Subcutaneous abdominal adipose tissue (tissue), 5 donors: ENCODE data around the gene TOP1.
"Not testable (repeated sequence)": the region's sequence is repeated elsewhere in the genome, so short reads cannot be mapped to it uniquely, and the experiment has no call there.

Experiments
- H3K27ac ChIP-seq: one replicate; pipeline ENCODE4 v1.7.0; 2013; ENCODE audit warnings: low read depth, mild to moderate bottlenecking, inconsistent platforms, low read length, moderate library complexity
- H3K27me3 ChIP-seq, 5 donors: one replicate each; pipeline ENCODE4 v1.7.0; 2013; ENCODE audit warnings: low read length in 5 of 5, inconsistent platforms in 1 of 5; ENCODE audit not compliant: control insufficient read depth in 5 of 5, insufficient read depth in 4 of 5
- H3K36me3 ChIP-seq, 5 donors: one replicate each; pipeline ENCODE4 v1.7.0; 2013; ENCODE audit warnings: low read length in 5 of 5; ENCODE audit not compliant: control insufficient read depth in 5 of 5, insufficient read depth in 5 of 5
- H3K4me1 ChIP-seq, 5 donors: one replicate each; pipeline ENCODE4 v1.7.0; 2013; ENCODE audit warnings: low read length in 5 of 5, mild to moderate bottlenecking in 3 of 5, moderate library complexity in 1 of 5; ENCODE audit not compliant: control insufficient read depth in 5 of 5, insufficient read depth in 5 of 5
- H3K4me3 ChIP-seq, 5 donors: one replicate each; pipeline ENCODE4 v1.7.0; 2013; ENCODE audit warnings: low read length in 5 of 5, low read depth in 1 of 5
- H3K9ac ChIP-seq, 5 donors: one replicate each; pipeline ENCODE4 v1.7.0; 2013; ENCODE audit warnings: low read length in 5 of 5, mild to moderate bottlenecking in 4 of 5, moderate library complexity in 3 of 5
- H3K9me3 ChIP-seq, 5 donors: one replicate each; pipeline ENCODE4 v1.7.0; 2013; ENCODE audit warnings: low read length in 5 of 5; ENCODE audit not compliant: control insufficient read depth in 5 of 5
- donor health status: healthy.
- donor health status: healthy.
- donor health status: healthy.
- donor health status: healthy.
- donor health status: healthy.

The TOP1 gene

GRCh38 chr20:41003143-41003935, 25.3 kb upstream of the TOP1 start:
- Histone ChIP-seq H3K9me3 (peaks cover 0 to 6% (median 0%) of the 10 kb centered on the region in 5 donors), H3K4me3 (peak overlapping the region in 2 of 5 donors; percentile 1 to 2), H3K27ac (peak overlapping the region; percentile 47), H3K9ac (peak overlapping the region in 2 of 5 donors; percentile 26 to 43), H3K4me1 (peaks cover 3 to 57% (median 55%) of the 10 kb centered on the region in 5 donors), H3K36me3 (no peaks in the 10 kb centered on the region), H3K27me3 (no peaks in the 10 kb centered on the region)

- not testable (repeated sequence) for H3K36me3 ChIP-seq, H3K4me3 ChIP-seq, H3K9me3 ChIP-seq, H3K27me3 ChIP-seq, H3K9ac ChIP-seq
- peaks cover 3 to 60% (median 57%) of the 10 kb centered on the region in 5 donors for H3K4me1 ChIP-seq
- peak overlapping the region; percentile 47 for H3K27ac ChIP-seq
These were observed 24.7 kb upstream of the TOP1 start for GRCh38 chr20:41003936-41004294.

GRCh38 chr20:41004531-41005360, 23.9 kb upstream of the TOP1 start:
- H3K36me3 ChIP-seq: no peaks in the 10 kb centered on the region
- H3K4me1 ChIP-seq: peaks cover 3 to 60% (median 57%) of the 10 kb centered on the region in 5 donors
- no peak overlapping the region for H3K4me3 ChIP-seq
- H3K27me3 ChIP-seq: no peaks in the 10 kb centered on the region
- H3K9ac ChIP-seq: no peak overlapping the region
- peak overlapping the region; percentile 47 for H3K27ac ChIP-seq
- H3K9me3 ChIP-seq: peaks cover 0 to 6% (median 0%) of the 10 kb centered on the region in 5 donors

GRCh38 chr20:41005361-41005729, 23.3 kb upstream of the TOP1 start:
- Histone ChIP-seq H3K9me3 (peaks cover 0 to 6% (median 0%) of the 10 kb centered on the region in 5 donors), H3K27me3 (no peaks in the 10 kb centered on the region), H3K9ac (no peak overlapping the region), H3K4me1 (peaks cover 3 to 60% (median 57%) of the 10 kb centered on the region in 5 donors), H3K27ac (peak overlapping the region; percentile 47), H3K36me3 (no peaks in the 10 kb centered on the region), H3K4me3 (peak overlapping the region in 1 of 5 donors; percentile 1)

GRCh38 chr20:41006126-41006935, 22.3 kb upstream of the TOP1 start:
- Histone ChIP-seq H3K27ac (no peak overlapping the region), H3K9ac (no peak overlapping the region), H3K27me3 (no peaks in the 10 kb centered on the region), H3K9me3 (peaks cover 0 to 6% (median 0%) of the 10 kb centered on the region in 5 donors), H3K4me1 (peaks cover 3 to 60% (median 57%) of the 10 kb centered on the region in 5 donors), H3K4me3 (peak overlapping the region in 1 of 5 donors; percentile 1), H3K36me3 (no peaks in the 10 kb centered on the region)

GRCh38 chr20:41006936-41007474, 21.6 kb upstream of the TOP1 start:
- Histone ChIP-seq H3K9me3 (peaks cover 0 to 6% (median 0%) of the 10 kb centered on the region in 5 donors), H3K4me3 (no peak overlapping the region), H3K9ac (no peak overlapping the region), H3K36me3 (no peaks in the 10 kb centered on the region), H3K27ac (no peak overlapping the region), H3K4me1 (peaks cover 3 to 64% (median 57%) of the 10 kb centered on the region in 5 donors), H3K27me3 (no peaks in the 10 kb centered on the region)

- Histone ChIP-seq H3K9ac (no peak overlapping the region), H3K36me3 (no peaks in the 10 kb centered on the region), H3K4me1 (peaks cover 3 to 69% (median 60%) of the 10 kb centered on the region in 5 donors), H3K4me3 (no peak overlapping the region), H3K9me3 (peaks cover 0 to 6% (median 0%) of the 10 kb centered on the region in 5 donors), H3K27ac (no peak overlapping the region), H3K27me3 (no peaks in the 10 kb centered on the region)
These were observed 21.1 kb upstream of the TOP1 start for GRCh38 chr20:41007481-41007880.

- H3K27ac ChIP-seq: no peak overlapping the region
- H3K9ac ChIP-seq: no peak overlapping the region
- H3K4me1 ChIP-seq: peaks cover 0 to 52% (median 43%) of the 10 kb centered on the region in 5 donors
These were observed 18.7 kb upstream of the TOP1 start for GRCh38 chr20:41009946-41010345.

GRCh38 chr20:41011551-41012067, 17.0 kb upstream of the TOP1 start:
- no peaks in the 10 kb centered on the region for H3K27me3 ChIP-seq
- H3K9ac ChIP-seq: no peak overlapping the region
- no peaks in the 10 kb centered on the region for H3K36me3 ChIP-seq
- H3K4me1 ChIP-seq: peaks cover 0 to 35% (median 28%) of the 10 kb centered on the region in 5 donors
- no peak overlapping the region for H3K27ac ChIP-seq
- H3K4me3 ChIP-seq: no peak overlapping the region
- peaks cover 0 to 2% (median 0%) of the 10 kb centered on the region in 5 donors for H3K9me3 ChIP-seq

More at GRCh38 chr20:41009946-41010345, 18.7 kb upstream of the TOP1 start:
- no peak overlapping the region for H3K4me3 ChIP-seq
- H3K27me3 ChIP-seq: no peaks in the 10 kb centered on the region
- peaks cover 0 to 6% (median 0%) of the 10 kb centered on the region in 5 donors for H3K9me3 ChIP-seq
- no peaks in the 10 kb centered on the region for H3K36me3 ChIP-seq
